Ovary (tissue), 9 donors: ENCODE data around the gene LCLAT1. TPM values are rescaled to one million over a fixed set of nuclear protein-coding genes. Genes with fewer than 3 reads are reported as not detected.

Experiments used
- DNase-seq, 5 donors: peaks; one replicate each; pipeline ENCODE4 v3.0.0-alpha.2; 2019 to 2020
- H3K27ac ChIP-seq, 2 donors: fragments of 200-600 bp; one replicate each; pipeline versions ENCODE4 v1.5.1 to v1.8.0; 2019 to 2022
- H3K27me3 ChIP-seq: fragments of 200-600 bp; one replicate; pipeline ENCODE4 v1.8.0; 2022
- H3K36me3 ChIP-seq: fragments of 200-600 bp; sonication (generic); one replicate; pipeline ENCODE4 v1.5.1; 2019
- H3K4me1 ChIP-seq: one replicate; pipeline ENCODE4 v1.8.1; 2013; ENCODE audit warnings: mild to moderate bottlenecking, moderate library complexity; ENCODE audit not compliant: insufficient read depth
- H3K4me3 ChIP-seq: fragments of 200-600 bp; sonication (generic); one replicate; pipeline ENCODE4 v1.5.1; 2017
- H3K9me3 ChIP-seq, 2 donors: fragments of 200-600 bp in 1 of 2; sonication (generic) in 1 of 2; one replicate each; pipeline versions ENCODE4 v1.5.1 to v1.8.1; 2013 to 2019; ENCODE audit warnings: mild to moderate bottlenecking in 1 of 2, moderate library complexity in 1 of 2
- EP300 ChIP-seq: sonication (generic); formaldehyde crosslinking; IDR thresholded peaks from one replicate; pipeline ENCODE4 v1.6.1; 2017; ENCODE audit warnings: antibody characterized with exemption
- POLR2A ChIP-seq: fragments of 450-650 bp; IDR thresholded peaks from one replicate; pipeline ENCODE4 v1.6.1; 2017; ENCODE audit warnings: antibody characterized with exemption, mild to moderate bottlenecking, moderate library complexity
- WGBS, 3 donors: extraction: QIAGEN DNeasy Blood & Tissue Kit in 1 of 3; methylation state at CpG; one replicate each; pipeline versions ENCODE4 v1.1.5 to v1.1.7; 2013 to 2017; 5-methylcytosine and 5-hydroxymethylcytosine counted together
- intact Hi-C, 4 donors: fragments of 100-400 bp; cut with DNase I; formaldehyde crosslinking; loops; one replicate each; pipeline versions ENCODE4 v1.11.0 to v1.15.1; 2022 to 2023
- polyA plus RNA-seq, 2 donors: library from polyadenylated mRNA; stranded (reverse); fragments of 200-250 nt in 1 of 2; fragments of 350-450 nt in 1 of 2; fragmentation: Illumina TruSeq in 1 of 2; extraction: RNeasy Lipid Tissue Mini Kit (QIAGEN cat#74804) in 1 of 2; gene quantifications; one replicate each; pipeline ENCODE4 v1.2.3, GENCODE V29; 2013 to 2014
- total RNA-seq, 7 donors: library from RNA; depleted of rRNA in 2 of 7; stranded (reverse); fragments of >200 nt in 2 of 7; fragmentation: NEBNext Ultra II Directional in 3 of 7; extraction: Animal tissue kit (Norgen Biotek cat#: 25700) in 3 of 7; gene quantifications; one replicate each; pipeline versions ENCODE4 v1.1.0 to v1.2.4, GENCODE V29; 2016 to 2023
- TF ChIP-seq, protein P1 (sequence below), 3 donors: fragments of 450-650 bp in 2 of 3; fragments of 200-600 bp in 1 of 3; IDR thresholded peaks; one replicate each; pipeline versions ENCODE4 v1.5.1 to v1.8.0; 2016 to 2022; ENCODE audit warnings: antibody characterized with exemption in 3 of 3, mild to moderate bottlenecking in 1 of 3
- donor health status: DM: no; HTN: no; CAD: no; lungs with moderate emphysema.
- donor health status: DM: no; HTN: no; CAD: no.
- donor health status: Bipolar disorder and iron deficiency.
- donor health status: DM: yes; HTN: yes; CAD: no.
- donor health status: DM: no; HTN: no; CAD: no.
- donor health status: DM: yes; HTN: yes; CAD: no.

The LCLAT1 gene
- total and polyA plus RNA-seq, 9 donors: 3.2 to 26.5 (median 22.6) TPM

DNA sequence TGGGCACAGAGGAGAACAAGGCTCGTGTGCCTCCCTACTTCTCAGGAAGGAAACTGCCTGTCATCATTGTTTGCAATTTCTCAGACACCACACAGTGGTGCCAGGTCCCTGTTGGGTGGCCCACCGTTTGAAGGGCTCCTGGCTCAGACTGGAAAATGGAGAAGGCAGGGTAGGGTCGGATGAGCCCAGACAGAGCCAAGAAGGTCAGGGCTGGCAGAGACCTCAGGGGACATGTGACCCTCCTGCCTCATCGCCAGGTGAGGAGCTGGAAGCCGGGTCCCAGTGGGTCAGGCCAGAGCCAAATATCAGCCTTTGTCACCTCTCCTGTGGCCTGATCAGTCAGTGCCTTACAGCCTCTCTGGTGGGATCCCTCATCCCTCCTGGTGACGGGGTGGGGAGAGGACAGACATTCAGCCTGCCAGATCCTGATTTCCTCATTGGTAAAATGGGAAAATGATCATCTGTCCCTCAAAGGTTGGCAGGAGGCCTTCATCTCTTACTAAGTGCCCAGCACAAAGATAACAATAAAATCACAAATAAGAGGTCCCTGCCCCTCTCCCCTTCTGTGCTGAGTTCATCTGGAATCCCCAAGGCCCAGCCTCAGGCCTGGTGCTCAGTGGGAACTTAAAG is 242.6 kb downstream of the LCLAT1 start:
- no peaks in the 10 kb centered on the region for H3K27me3 ChIP-seq
- intact Hi-C loops: loop anchor here in 1 of 4 donors (5.0 kb wide), 1 partner anchor 177 kb away; no protein-coding TSS in a partner anchor
- 69 to 77% (median 76%) methylated on average over 6 of the region's 6 CpGs for WGBS, 3 donors
- DNase-seq: no peak
- H3K36me3 ChIP-seq: no peaks in the 10 kb centered on the region
- H3K4me1 ChIP-seq: peaks cover 12% of the 10 kb centered on the region
- no peak for TF ChIP-seq POLR2A
- TF ChIP-seq, protein P1, sequence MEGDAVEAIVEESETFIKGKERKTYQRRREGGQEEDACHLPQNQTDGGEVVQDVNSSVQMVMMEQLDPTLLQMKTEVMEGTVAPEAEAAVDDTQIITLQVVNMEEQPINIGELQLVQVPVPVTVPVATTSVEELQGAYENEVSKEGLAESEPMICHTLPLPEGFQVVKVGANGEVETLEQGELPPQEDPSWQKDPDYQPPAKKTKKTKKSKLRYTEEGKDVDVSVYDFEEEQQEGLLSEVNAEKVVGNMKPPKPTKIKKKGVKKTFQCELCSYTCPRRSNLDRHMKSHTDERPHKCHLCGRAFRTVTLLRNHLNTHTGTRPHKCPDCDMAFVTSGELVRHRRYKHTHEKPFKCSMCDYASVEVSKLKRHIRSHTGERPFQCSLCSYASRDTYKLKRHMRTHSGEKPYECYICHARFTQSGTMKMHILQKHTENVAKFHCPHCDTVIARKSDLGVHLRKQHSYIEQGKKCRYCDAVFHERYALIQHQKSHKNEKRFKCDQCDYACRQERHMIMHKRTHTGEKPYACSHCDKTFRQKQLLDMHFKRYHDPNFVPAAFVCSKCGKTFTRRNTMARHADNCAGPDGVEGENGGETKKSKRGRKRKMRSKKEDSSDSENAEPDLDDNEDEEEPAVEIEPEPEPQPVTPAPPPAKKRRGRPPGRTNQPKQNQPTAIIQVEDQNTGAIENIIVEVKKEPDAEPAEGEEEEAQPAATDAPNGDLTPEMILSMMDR (IDR thresholded peaks at IDR 0.05): no peak
- TF ChIP-seq EP300: no peak
- H3K27ac ChIP-seq: no peak overlapping the region
- H3K4me3 ChIP-seq: no peak overlapping the region
- H3K9me3 ChIP-seq: no peaks in the 10 kb centered on the region

DNA sequence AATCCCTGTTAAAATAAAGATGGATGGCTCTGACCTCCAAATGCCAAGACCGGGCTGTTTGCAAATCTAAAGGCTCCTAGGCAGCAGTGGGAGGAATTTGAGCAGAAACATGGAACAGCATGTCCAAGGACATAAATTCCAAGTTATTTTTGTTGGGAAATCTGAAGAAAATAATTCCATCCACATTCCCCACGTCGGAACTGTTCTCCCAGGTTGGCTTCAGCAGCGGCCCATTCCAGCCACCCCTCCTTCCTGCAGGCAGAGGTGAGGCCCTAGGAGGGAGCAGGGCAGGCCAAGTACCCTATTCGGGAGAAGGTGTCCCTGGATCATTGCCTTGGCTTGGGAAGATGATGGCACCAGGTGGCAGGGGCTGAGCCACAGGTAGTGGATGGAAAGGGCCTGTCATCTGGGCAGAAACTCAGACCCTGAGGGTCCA is 243.1 kb downstream of the LCLAT1 start:
- peaks cover 12% of the 10 kb centered on the region for H3K4me1 ChIP-seq
- intact Hi-C loops: no loop called here
- peak in 3 of 5 donors; percentile 40 to 61 (median 44) for DNase-seq

DNA sequence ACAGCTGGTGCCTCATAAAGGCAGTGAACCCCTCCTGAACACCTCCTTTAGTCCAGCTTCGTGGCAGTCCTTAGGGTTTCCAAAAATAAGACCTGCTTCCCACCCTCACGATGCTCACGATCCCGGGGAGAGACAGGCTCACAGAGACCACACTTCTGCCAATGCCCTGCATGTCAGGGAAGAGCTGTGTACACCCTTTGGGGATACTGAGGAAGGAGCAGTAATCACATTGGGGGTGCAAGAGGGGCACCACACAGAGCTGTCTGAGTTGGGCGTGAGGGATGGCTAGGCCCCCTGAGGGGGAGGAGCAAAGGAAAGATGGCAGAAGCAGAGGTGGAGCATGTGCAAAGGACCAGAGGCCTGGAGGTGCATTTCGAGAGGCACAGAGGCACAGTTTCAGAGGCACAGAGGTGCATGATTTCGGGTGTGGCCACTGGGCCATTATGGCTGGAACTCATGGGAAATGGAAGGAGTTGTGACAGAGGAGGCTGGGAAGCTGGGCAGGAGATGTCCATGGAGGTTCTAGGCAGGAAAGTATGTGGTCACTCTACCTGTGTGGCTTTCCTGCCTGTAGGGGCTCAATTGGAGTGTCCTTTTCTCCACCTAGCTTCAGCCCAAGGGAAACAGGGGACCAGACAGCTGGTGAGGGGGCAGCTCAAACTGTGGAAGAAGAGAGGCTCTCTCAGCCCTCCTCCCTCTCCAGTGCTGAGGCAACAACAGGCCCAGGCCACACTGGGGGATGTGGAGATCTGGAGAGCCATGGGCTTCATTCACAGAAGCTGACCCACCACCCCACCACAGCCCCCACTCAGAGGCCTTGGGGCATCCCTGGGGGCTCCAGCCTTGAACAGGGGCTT is 244.3 kb downstream of the LCLAT1 start:
- 91 to 92% (median 91%) methylated on average over 7 of the region's 7 CpGs for WGBS, 3 donors
- Histone ChIP-seq H3K27me3 (no peaks in the 10 kb centered on the region), H3K4me1 (peaks cover 12% of the 10 kb centered on the region), H3K9me3 (no peaks in the 10 kb centered on the region), H3K27ac (no peak overlapping the region), H3K36me3 (no peaks in the 10 kb centered on the region), H3K4me3 (no peak overlapping the region)
- intact Hi-C loops: no loop called here
- TF ChIP-seq, protein P1 (IDR thresholded peaks at IDR 0.05): no peak
- no peak for TF ChIP-seq EP300
- TF ChIP-seq POLR2A: no peak
- DNase-seq: no peak

More for the DNA sequence above, 243.1 kb downstream of the LCLAT1 start:
- Histone ChIP-seq H3K36me3 (no peaks in the 10 kb centered on the region), H3K4me3 (no peak overlapping the region), H3K9me3 (no peaks in the 10 kb centered on the region), H3K27ac (peak overlapping the region in 1 of 2 donors; percentile 62), H3K27me3 (no peaks in the 10 kb centered on the region)
- 4 to 16% (median 12%) methylated on average over 5 of the region's 5 CpGs for WGBS, 3 donors
- TF ChIP-seq EP300 (no peak), POLR2A (no peak)
- TF ChIP-seq, protein P1 (IDR thresholded peaks at IDR 0.05): no peak

DNA sequence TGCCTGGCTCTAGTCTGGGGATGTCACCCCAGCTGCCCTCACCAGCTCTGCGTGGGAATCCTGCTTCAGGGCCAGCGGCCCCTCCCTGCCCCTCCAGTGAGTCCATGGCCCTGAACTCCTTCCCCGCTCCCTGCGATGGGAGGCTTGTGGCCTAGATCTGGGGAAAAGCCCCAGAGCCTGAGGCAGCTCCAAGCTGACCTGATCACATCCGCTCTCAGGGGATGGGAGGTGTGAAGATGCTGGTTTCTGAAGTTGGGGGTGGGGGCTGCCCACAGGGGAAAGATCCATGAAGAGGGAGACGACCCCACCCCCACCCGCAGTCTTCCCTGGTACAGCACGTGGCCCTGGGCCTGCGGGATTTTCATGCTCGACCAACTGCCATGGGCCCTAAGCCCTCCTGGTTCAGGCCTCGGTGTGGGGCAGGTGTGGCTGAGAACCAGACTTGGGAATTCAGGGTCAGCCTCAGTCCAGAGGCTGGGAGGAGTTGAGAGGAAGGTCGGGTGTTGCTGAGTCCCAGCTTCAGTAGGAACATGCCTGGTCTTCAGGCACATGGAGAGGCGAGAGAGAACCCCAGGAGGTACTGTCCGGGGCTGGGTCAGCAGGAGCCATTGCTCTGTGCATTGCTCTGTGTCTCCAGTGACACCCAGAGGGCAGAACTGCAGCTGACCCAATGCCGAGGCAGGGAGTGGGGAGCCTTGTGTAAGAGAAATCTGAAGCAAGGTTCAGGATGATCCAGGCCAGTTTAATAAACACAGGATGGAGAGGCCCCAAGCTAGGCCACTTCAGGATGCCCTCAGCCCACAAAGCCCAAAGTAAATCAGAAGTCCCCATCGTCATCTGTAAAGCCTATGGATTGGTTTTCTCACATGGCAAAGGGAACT is 245.1 kb downstream of the LCLAT1 start:
- no peak for DNase-seq

More for the DNA sequence above, 245.1 kb downstream of the LCLAT1 start:
- H3K27ac ChIP-seq: no peak overlapping the region
- no peaks in the 10 kb centered on the region for H3K9me3 ChIP-seq
- H3K4me1 ChIP-seq: peaks cover 12% of the 10 kb centered on the region
- no peak overlapping the region for H3K4me3 ChIP-seq
- H3K27me3 ChIP-seq: no peaks in the 10 kb centered on the region
- TF ChIP-seq, protein P1 (IDR thresholded peaks at IDR 0.05): no peak
- no peak for TF ChIP-seq POLR2A
- no peak for TF ChIP-seq EP300
- intact Hi-C loops: no loop called here
- H3K36me3 ChIP-seq: no peaks in the 10 kb centered on the region
- 86 to 89% (median 88%) methylated on average over 12 to 16 of the region's 16 CpGs for WGBS, 3 donors
